NOMO-1 treated with dmso at 0.1 percent for 144 hours (cell line): ENCODE results near the gene POU3F2.

Experiments used
- DNase-seq: peaks from one replicate; lab custom pipeline; 2025; ENCODE audit not compliant: unreplicated experiment; lab: John Stamatoyannopoulos, UW

POU3F2 gene

GRCh38 chr6:98843271-98844243 lies 9.2 kb downstream of the POU3F2 start:
- no peak for DNase-seq

GRCh38 chr6:98844244-98845210 lies 10.2 kb downstream of the POU3F2 start:
- no peak for DNase-seq

- peak; percentile 40 for DNase-seq
Measured at GRCh38 chr6:98845211-98846020, 11.0 kb downstream of the POU3F2 start.

GRCh38 chr6:98846021-98846380 lies 11.6 kb downstream of the POU3F2 start:
- no peak for DNase-seq

GRCh38 chr6:98847416-98847778 lies 13.0 kb downstream of the POU3F2 start:
- no peak for DNase-seq

GRCh38 chr6:98847779-98848538 lies 13.6 kb downstream of the POU3F2 start:
- no peak for DNase-seq

GRCh38 chr6:98848539-98849242 lies 14.3 kb downstream of the POU3F2 start:
- DNase-seq, result no peak

- DNase-seq, result no peak
Measured at GRCh38 chr6:98864497-98864896, 30.1 kb downstream of the POU3F2 start.

GRCh38 chr6:98871057-98871456 lies 36.7 kb downstream of the POU3F2 start:
- DNase-seq, result no peak

GRCh38 chr6:98871821-98872220 lies 37.4 kb downstream of the POU3F2 start:
- no peak for DNase-seq

- DNase-seq, result no peak
Measured at GRCh38 chr6:98875375-98875774, 41.0 kb downstream of the POU3F2 start.

- no peak for DNase-seq
Measured at GRCh38 chr6:98877250-98877649, 42.9 kb downstream of the POU3F2 start.

GRCh38 chr6:98880486-98880885 lies 46.1 kb downstream of the POU3F2 start:
- DNase-seq, result no peak

GRCh38 chr6:98885330-98885729 lies 51.0 kb downstream of the POU3F2 start:
- no peak for DNase-seq

GRCh38 chr6:98887650-98888049 lies 53.3 kb downstream of the POU3F2 start:
- DNase-seq, result no peak
